ENCODE measurements around the gene CFD.
"Not testable (repeated sequence)": the region's sequence is repeated elsewhere in the genome, so short reads cannot be mapped to it uniquely, and the experiment has no call there.

- TF ChIP-seq POLR2AphosphoS5 (IDR thresholded peaks at IDR 0.05; ENCODE audit: low read depth, low read length); POLR2A (IDR thresholded peaks at IDR 0.05; ENCODE audit: low read depth, low read length); TAF1 (IDR thresholded peaks at IDR 0.05; ENCODE audit: borderline replicate concordance, low read depth, low read length): not testable (repeated sequence)
Observed at GRCh38 chr19:849195-849594, 10.3 kb upstream of the CFD start.
